SK-N-MC (cell line): ENCODE data around the gene CCDC187.

ENCODE experiments used
- EZH2 ChIP-seq: fragments of 200-600 bp; sonication (generic); IDR thresholded peaks from one replicate; pipeline ENCODE4 v1.6.1; 2017; ENCODE audit warnings: antibody characterized with exemption
- POLR2AphosphoS5 ChIP-seq: IDR thresholded peaks from 2 replicates; pipeline ENCODE4 v1.6.1; 2012; ENCODE audit warnings: mild to moderate bottlenecking, low read depth, low read length, borderline replicate concordance

GRCh38 chr9:136339173-136339957, 35.5 kb upstream of the CCDC187 start:
- no peak for TF ChIP-seq EZH2
- no peak for TF ChIP-seq POLR2AphosphoS5
